Left hindlimb (tissue), 1 donor: ENCODE measurements around the gene SERINC1.
A peak's percentile ranks its signal among the peaks of the same experiment; 100 is the strongest.

Source experiments
- DNase-seq: peaks from one replicate; pipeline ENCODE4 v3.0.0-alpha.2; 2018

Gene SERINC1

GRCh38 chr6:122431780-122432179, 39.8 kb downstream of the SERINC1 start:
- DNase-seq, result no peak

GRCh38 chr6:122429323-122429722, 42.3 kb downstream of the SERINC1 start:
- DNase-seq, result no peak

- DNase-seq, result no peak
Observed at GRCh38 chr6:122428781-122429180, 42.8 kb downstream of the SERINC1 start.

GRCh38 chr6:122426597-122426996, 45.0 kb downstream of the SERINC1 start:
- DNase-seq, result no peak

GRCh38 chr6:122423734-122424133, 47.9 kb downstream of the SERINC1 start:
- DNase-seq, result no peak

- no peak for DNase-seq
Observed at GRCh38 chr6:122422614-122423267, 48.9 kb downstream of the SERINC1 start.

GRCh38 chr6:122422003-122422402, 49.6 kb downstream of the SERINC1 start:
- no peak for DNase-seq

- no peak for DNase-seq
Observed at GRCh38 chr6:122416825-122417224, 54.8 kb downstream of the SERINC1 start.

GRCh38 chr6:122412001-122412400, 59.6 kb downstream of the SERINC1 start:
- DNase-seq, result no peak

- DNase-seq, result no peak
Observed at GRCh38 chr6:122408702-122409458, 62.7 kb downstream of the SERINC1 start.

- DNase-seq, result no peak
Observed at GRCh38 chr6:122408240-122408639, 63.4 kb downstream of the SERINC1 start.

- DNase-seq, result no peak
Observed at GRCh38 chr6:122407712-122408111, 63.9 kb downstream of the SERINC1 start.

GRCh38 chr6:122406187-122406586, 65.4 kb downstream of the SERINC1 start:
- no peak for DNase-seq

- no peak for DNase-seq
Observed at GRCh38 chr6:122405417-122405816, 66.2 kb downstream of the SERINC1 start.

- DNase-seq, result no peak
Observed at GRCh38 chr6:122404444-122404843, 67.2 kb downstream of the SERINC1 start.

- DNase-seq, result no peak
Observed at GRCh38 chr6:122401104-122401503, 70.5 kb downstream of the SERINC1 start.

- no peak for DNase-seq
Observed at GRCh38 chr6:122400462-122401089, 71.0 kb downstream of the SERINC1 start.

GRCh38 chr6:122400121-122400450, 71.5 kb downstream of the SERINC1 start:
- no peak for DNase-seq

- peak; percentile 99 for DNase-seq
Observed at GRCh38 chr6:122399348-122400120, 72.1 kb downstream of the SERINC1 start, which contains the start of gene HSF2. HSF2 (plus strand) TSS chr6:122399652; CDS start chr6:122399738, 86 bp downstream.

GRCh38 chr6:122399055-122399347, 72.6 kb downstream of the SERINC1 start:
- no peak for DNase-seq

GRCh38 chr6:122394016-122394415, 77.6 kb downstream of the SERINC1 start:
- DNase-seq, result no peak

GRCh38 chr6:122393351-122393896, 78.2 kb downstream of the SERINC1 start:
- DNase-seq, result no peak
